ENCODE measurements around the gene TEX29.

Gene TEX29

GRCh38 chr13:111288276-111288675 lies 32.2 kb upstream of the TEX29 start:
- H3K4me3 ChIP-seq (ENCODE audit: low read length, poor library complexity, severe bottlenecking), result no peak overlapping the region
- H3K36me3 ChIP-seq (ENCODE audit: insufficient read depth, low read length), result peaks cover 97% of the 10 kb centered on the region
- no peaks in the 10 kb centered on the region for H4K20me1 ChIP-seq (ENCODE audit: insufficient read depth, low read length, poor library complexity, severe bottlenecking)
- H3K9me2 ChIP-seq (replicated peaks; ENCODE audit: low read depth, low read length), result no peaks in the 10 kb centered on the region
- TF ChIP-seq, protein P1, sequence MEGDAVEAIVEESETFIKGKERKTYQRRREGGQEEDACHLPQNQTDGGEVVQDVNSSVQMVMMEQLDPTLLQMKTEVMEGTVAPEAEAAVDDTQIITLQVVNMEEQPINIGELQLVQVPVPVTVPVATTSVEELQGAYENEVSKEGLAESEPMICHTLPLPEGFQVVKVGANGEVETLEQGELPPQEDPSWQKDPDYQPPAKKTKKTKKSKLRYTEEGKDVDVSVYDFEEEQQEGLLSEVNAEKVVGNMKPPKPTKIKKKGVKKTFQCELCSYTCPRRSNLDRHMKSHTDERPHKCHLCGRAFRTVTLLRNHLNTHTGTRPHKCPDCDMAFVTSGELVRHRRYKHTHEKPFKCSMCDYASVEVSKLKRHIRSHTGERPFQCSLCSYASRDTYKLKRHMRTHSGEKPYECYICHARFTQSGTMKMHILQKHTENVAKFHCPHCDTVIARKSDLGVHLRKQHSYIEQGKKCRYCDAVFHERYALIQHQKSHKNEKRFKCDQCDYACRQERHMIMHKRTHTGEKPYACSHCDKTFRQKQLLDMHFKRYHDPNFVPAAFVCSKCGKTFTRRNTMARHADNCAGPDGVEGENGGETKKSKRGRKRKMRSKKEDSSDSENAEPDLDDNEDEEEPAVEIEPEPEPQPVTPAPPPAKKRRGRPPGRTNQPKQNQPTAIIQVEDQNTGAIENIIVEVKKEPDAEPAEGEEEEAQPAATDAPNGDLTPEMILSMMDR (conservative IDR thresholded peaks at IDR 0.05; ENCODE audit: low read length), result no peak
- TF ChIP-seq EZH2phosphoT487 (IDR thresholded peaks at IDR 0.05; ENCODE audit: borderline replicate concordance), result no peak
- no peak overlapping the region for H2AFZ ChIP-seq (ENCODE audit: low read length)
- no peaks in the 10 kb centered on the region for H3K9me3 ChIP-seq (ENCODE audit: insufficient read depth, low read depth, low read length)
- no peaks in the 10 kb centered on the region for H3K4me1 ChIP-seq (ENCODE audit: insufficient read depth, low read length, poor library complexity, severe bottlenecking)
- no peaks in the 10 kb centered on the region for H3F3A ChIP-seq (ENCODE audit: low read depth)
- no peak overlapping the region for H3K9ac ChIP-seq (ENCODE audit: low read depth, low read length, poor library complexity, severe bottlenecking)
- no peak overlapping the region for H3K4me2 ChIP-seq (ENCODE audit: low read depth, low read length, poor library complexity, severe bottlenecking)
- 0 out of 2 replicates have a peak, but pooled peaks cover 3% of the 10 kb centered on the region for H3K79me2 ChIP-seq (ENCODE audit: insufficient read depth, low read length)
- H3K27me3 ChIP-seq (ENCODE audit: insufficient read depth, low read length, poor library complexity, severe bottlenecking), result no peaks in the 10 kb centered on the region

GRCh38 chr13:111289251-111289650 lies 31.2 kb upstream of the TEX29 start:
- H3K4me3 ChIP-seq (ENCODE audit: low read length, poor library complexity, severe bottlenecking), result no peak overlapping the region
- H3K4me1 ChIP-seq (ENCODE audit: insufficient read depth, low read length, poor library complexity, severe bottlenecking), result no peaks in the 10 kb centered on the region
- H3K9ac ChIP-seq (ENCODE audit: low read depth, low read length, poor library complexity, severe bottlenecking), result no peak overlapping the region
- no peak overlapping the region for H3K4me2 ChIP-seq (ENCODE audit: low read depth, low read length, poor library complexity, severe bottlenecking)
- H4K20me1 ChIP-seq (ENCODE audit: insufficient read depth, low read length, poor library complexity, severe bottlenecking), result no peaks in the 10 kb centered on the region
- TF ChIP-seq, protein P1 (conservative IDR thresholded peaks at IDR 0.05; ENCODE audit: low read length), result no peak
- TF ChIP-seq EZH2phosphoT487 (IDR thresholded peaks at IDR 0.05; ENCODE audit: borderline replicate concordance), result no peak
- H3K9me2 ChIP-seq (replicated peaks; ENCODE audit: low read depth, low read length), result no peaks in the 10 kb centered on the region
- H3K27me3 ChIP-seq (ENCODE audit: insufficient read depth, low read length, poor library complexity, severe bottlenecking), result no peaks in the 10 kb centered on the region
- peaks cover 97% of the 10 kb centered on the region for H3K36me3 ChIP-seq (ENCODE audit: insufficient read depth, low read length)
- H3K79me2 ChIP-seq (ENCODE audit: insufficient read depth, low read length), result 0 out of 2 replicates have a peak, but pooled peaks cover 3% of the 10 kb centered on the region
- no peaks in the 10 kb centered on the region for H3F3A ChIP-seq (ENCODE audit: low read depth)
- H3K9me3 ChIP-seq (ENCODE audit: insufficient read depth, low read depth, low read length), result no peaks in the 10 kb centered on the region
- H2AFZ ChIP-seq (ENCODE audit: low read length), result no peak overlapping the region

DNA sequence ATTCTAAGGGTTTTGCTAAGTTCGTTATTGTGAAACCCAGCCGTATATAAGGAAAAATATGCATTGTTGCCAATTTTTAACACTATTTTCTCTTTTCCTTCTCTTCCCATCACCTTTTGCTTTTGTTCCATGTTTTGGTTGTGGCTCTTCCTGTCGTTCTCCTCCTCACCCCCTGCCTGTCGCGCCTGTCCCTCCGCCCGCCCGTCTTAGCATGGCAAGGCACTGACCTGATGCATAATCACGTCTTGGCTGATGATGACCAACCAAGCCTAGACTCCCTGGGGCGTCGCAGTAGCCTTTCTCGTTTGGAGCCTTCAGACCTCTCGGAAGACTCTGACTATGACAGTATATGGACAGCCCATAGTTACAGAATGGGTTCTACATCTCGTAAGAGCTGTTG lies 28.5 kb upstream of the TEX29 start:
- no peak overlapping the region for H3K4me2 ChIP-seq (ENCODE audit: low read depth, low read length, poor library complexity, severe bottlenecking)
- no peaks in the 10 kb centered on the region for H3F3A ChIP-seq (ENCODE audit: low read depth)
- no peaks in the 10 kb centered on the region for H3K9me3 ChIP-seq (ENCODE audit: insufficient read depth, low read depth, low read length)
- H4K20me1 ChIP-seq (ENCODE audit: insufficient read depth, low read length, poor library complexity, severe bottlenecking), result peaks cover 20% of the 10 kb centered on the region
- TF ChIP-seq EZH2phosphoT487 (IDR thresholded peaks at IDR 0.05; ENCODE audit: borderline replicate concordance), result no peak
- TF ChIP-seq, protein P1 (conservative IDR thresholded peaks at IDR 0.05; ENCODE audit: low read length), result no peak
- no peak overlapping the region for H2AFZ ChIP-seq (ENCODE audit: low read length)
- H3K79me2 ChIP-seq (ENCODE audit: insufficient read depth, low read length), result no peaks in the 10 kb centered on the region
- H3K9ac ChIP-seq (ENCODE audit: low read depth, low read length, poor library complexity, severe bottlenecking), result no peak overlapping the region
- H3K4me1 ChIP-seq (ENCODE audit: insufficient read depth, low read length, poor library complexity, severe bottlenecking), result peaks cover 11% of the 10 kb centered on the region
- H3K9me2 ChIP-seq (replicated peaks; ENCODE audit: low read depth, low read length), result no peaks in the 10 kb centered on the region
- H3K4me3 ChIP-seq (ENCODE audit: low read length, poor library complexity, severe bottlenecking), result no peak overlapping the region
- no peaks in the 10 kb centered on the region for H3K27me3 ChIP-seq (ENCODE audit: insufficient read depth, low read length, poor library complexity, severe bottlenecking)
- peaks cover 75% of the 10 kb centered on the region for H3K36me3 ChIP-seq (ENCODE audit: insufficient read depth, low read length)
